ENCODE results near the gene TMEM238L. TPM values are rescaled to one million over a fixed set of nuclear protein-coding genes. Genes with fewer than 3 reads are reported as not detected.

Gene TMEM238L
- total RNA-seq, 1 donor from 2014 or later: not detected

DNA sequence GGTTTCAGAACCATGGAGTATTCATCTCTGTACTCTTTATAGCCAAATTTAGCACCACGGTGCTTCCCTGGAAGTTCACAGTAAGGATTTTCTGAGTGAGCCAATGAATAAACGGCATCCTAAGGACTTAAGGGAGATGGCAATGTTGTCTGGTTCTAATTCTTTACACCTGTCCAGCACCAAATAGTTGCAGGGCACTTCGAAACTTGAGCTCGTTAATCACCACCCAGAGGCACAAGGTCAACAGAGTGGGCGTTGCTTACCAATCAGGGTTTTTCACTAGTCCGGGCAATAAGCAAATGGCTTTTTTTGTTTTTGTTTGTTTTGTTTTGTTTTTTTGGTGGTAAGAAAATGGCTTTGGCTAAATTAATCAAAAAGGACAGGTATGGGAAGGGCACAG, 45.8 kb downstream of the TMEM238L start:
- Histone ChIP-seq H3K4me1 (peaks cover 29% of the 10 kb centered on the region), H3K4me3 (no peak overlapping the region), H2AFZ (replicated peaks) (no peak overlapping the region), H3K36me3 (no peaks in the 10 kb centered on the region), H3K79me2 (ENCODE audit: low read depth) (no peaks in the 10 kb centered on the region), H3K4me2 (no peak overlapping the region), H3K27me3 (no peaks in the 10 kb centered on the region), H3F3A (ENCODE audit: low read depth) (peaks cover 20% of the 10 kb centered on the region), H3K27ac (no peak overlapping the region), H4K20me1 (ENCODE audit: low read depth) (no peaks in the 10 kb centered on the region), H3K9me3 (ENCODE audit: low read depth) (no peaks in the 10 kb centered on the region), H3K9ac (no peak overlapping the region)
- H3K36me3 Mint-ChIP-seq: peaks cover 4% of the 10 kb centered on the region
- H3K4me1 Mint-ChIP-seq: peaks cover 38% of the 10 kb centered on the region
- DNase-seq (ENCODE audit: low spot score): no peak
- H3K4me3 Mint-ChIP-seq: no peak overlapping the region
- TF ChIP-seq, protein P1, sequence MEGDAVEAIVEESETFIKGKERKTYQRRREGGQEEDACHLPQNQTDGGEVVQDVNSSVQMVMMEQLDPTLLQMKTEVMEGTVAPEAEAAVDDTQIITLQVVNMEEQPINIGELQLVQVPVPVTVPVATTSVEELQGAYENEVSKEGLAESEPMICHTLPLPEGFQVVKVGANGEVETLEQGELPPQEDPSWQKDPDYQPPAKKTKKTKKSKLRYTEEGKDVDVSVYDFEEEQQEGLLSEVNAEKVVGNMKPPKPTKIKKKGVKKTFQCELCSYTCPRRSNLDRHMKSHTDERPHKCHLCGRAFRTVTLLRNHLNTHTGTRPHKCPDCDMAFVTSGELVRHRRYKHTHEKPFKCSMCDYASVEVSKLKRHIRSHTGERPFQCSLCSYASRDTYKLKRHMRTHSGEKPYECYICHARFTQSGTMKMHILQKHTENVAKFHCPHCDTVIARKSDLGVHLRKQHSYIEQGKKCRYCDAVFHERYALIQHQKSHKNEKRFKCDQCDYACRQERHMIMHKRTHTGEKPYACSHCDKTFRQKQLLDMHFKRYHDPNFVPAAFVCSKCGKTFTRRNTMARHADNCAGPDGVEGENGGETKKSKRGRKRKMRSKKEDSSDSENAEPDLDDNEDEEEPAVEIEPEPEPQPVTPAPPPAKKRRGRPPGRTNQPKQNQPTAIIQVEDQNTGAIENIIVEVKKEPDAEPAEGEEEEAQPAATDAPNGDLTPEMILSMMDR (IDR thresholded peaks at IDR 0.05): no peak
- no peak for TF ChIP-seq EZH2 (IDR thresholded peaks at IDR 0.05)
- no peak for TF ChIP-seq EZH2phosphoT487 (IDR thresholded peaks at IDR 0.05)
- H3K27ac Mint-ChIP-seq: peak overlapping the region; percentile 29
- H3K27me3 Mint-ChIP-seq (ENCODE audit: insufficient read depth, low read depth): peaks cover 14% of the 10 kb centered on the region
- no peaks in the 10 kb centered on the region for H3K9me3 Mint-ChIP-seq

DNA sequence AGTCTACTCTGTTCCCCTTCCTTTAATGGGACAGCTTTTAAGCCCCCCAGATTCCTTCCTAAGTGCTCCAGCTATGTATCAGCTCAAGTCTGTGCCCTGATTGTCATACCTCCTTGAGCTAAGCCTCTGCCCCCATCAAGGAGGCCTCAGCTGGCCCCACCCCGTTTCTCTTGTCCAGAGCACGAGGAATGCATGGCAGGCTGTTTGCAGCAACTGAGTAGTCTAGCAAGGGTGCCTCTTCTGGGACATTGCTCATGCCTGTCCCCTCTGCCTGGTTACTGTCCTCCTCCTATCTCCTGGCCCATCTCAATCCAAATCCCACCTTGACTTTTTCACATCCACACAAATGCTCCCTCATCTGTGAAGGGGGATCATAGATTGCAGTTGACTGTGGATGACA, 46.3 kb downstream of the TMEM238L start:
- Mint-ChIP-seq H3K4me3 (no peak overlapping the region), H3K27me3 (ENCODE audit: insufficient read depth, low read depth) (peaks cover 14% of the 10 kb centered on the region), H3K9me3 (no peaks in the 10 kb centered on the region)

DNA sequence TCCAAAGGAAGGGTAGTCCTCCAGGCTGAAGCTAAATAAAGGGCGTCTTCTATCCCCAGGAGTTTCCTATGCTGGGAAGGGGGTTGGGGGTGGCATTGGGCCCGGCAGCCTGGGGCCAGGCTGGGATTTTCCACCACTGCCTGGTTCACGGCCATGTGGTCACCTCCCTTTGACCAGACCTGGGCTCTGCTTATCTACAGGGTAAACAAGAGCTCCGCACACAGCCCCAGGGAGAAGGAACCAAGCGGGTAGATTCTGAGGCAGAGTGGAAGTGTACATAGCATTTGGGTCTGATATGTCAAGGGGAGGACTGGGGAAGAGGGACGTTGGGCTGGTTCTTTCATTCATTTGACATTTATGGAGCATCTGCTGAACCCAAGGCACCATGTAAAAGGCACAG, 46.8 kb downstream of the TMEM238L start:
- no peaks in the 10 kb centered on the region for H4K20me1 ChIP-seq (ENCODE audit: low read depth)
- H3K4me1 ChIP-seq: peaks cover 29% of the 10 kb centered on the region
- no peak overlapping the region for H3K9ac ChIP-seq
- no peak overlapping the region for H3K27ac Mint-ChIP-seq
- H3K79me2 ChIP-seq (ENCODE audit: low read depth): no peaks in the 10 kb centered on the region
- H3K4me2 ChIP-seq: no peak overlapping the region
- H3K4me3 ChIP-seq: no peak overlapping the region
- peaks cover 20% of the 10 kb centered on the region for H3F3A ChIP-seq (ENCODE audit: low read depth)
- no peak overlapping the region for H3K27ac ChIP-seq
- peaks cover 14% of the 10 kb centered on the region for H3K27me3 Mint-ChIP-seq (ENCODE audit: insufficient read depth, low read depth)
- TF ChIP-seq EZH2 (IDR thresholded peaks at IDR 0.05) (no peak), EZH2phosphoT487 (IDR thresholded peaks at IDR 0.05) (no peak)
- TF ChIP-seq, protein P1 (IDR thresholded peaks at IDR 0.05): no peak
- no peak for DNase-seq (ENCODE audit: low spot score)
- no peak overlapping the region for H3K4me3 Mint-ChIP-seq
- peaks cover 42% of the 10 kb centered on the region for H3K4me1 Mint-ChIP-seq
- peaks cover 4% of the 10 kb centered on the region for H3K36me3 Mint-ChIP-seq
- H3K9me3 Mint-ChIP-seq: no peaks in the 10 kb centered on the region
- H3K9me3 ChIP-seq (ENCODE audit: low read depth): no peaks in the 10 kb centered on the region
- no peaks in the 10 kb centered on the region for H3K27me3 ChIP-seq
- H3K36me3 ChIP-seq: no peaks in the 10 kb centered on the region
- H2AFZ ChIP-seq (replicated peaks): no peak overlapping the region

More for the DNA sequence above, 46.3 kb downstream of the TMEM238L start:
- H3K27ac ChIP-seq: no peak overlapping the region
- no peak overlapping the region for H3K9ac ChIP-seq
- no peaks in the 10 kb centered on the region for H4K20me1 ChIP-seq (ENCODE audit: low read depth)
- Mint-ChIP-seq H3K27ac (peak overlapping the region; percentile 29), H3K36me3 (peaks cover 4% of the 10 kb centered on the region), H3K4me1 (peaks cover 38% of the 10 kb centered on the region)
- H3K79me2 ChIP-seq (ENCODE audit: low read depth): no peaks in the 10 kb centered on the region
- no peak overlapping the region for H3K4me2 ChIP-seq
- H3K9me3 ChIP-seq (ENCODE audit: low read depth): no peaks in the 10 kb centered on the region
- no peaks in the 10 kb centered on the region for H3K36me3 ChIP-seq
- H3F3A ChIP-seq (ENCODE audit: low read depth): peaks cover 20% of the 10 kb centered on the region
- no peak overlapping the region for H2AFZ ChIP-seq (replicated peaks)
- H3K4me1 ChIP-seq: peaks cover 29% of the 10 kb centered on the region
- H3K4me3 ChIP-seq: no peak overlapping the region
- DNase-seq (ENCODE audit: low spot score): no peak
- no peak for TF ChIP-seq EZH2 (IDR thresholded peaks at IDR 0.05)
- TF ChIP-seq EZH2phosphoT487 (IDR thresholded peaks at IDR 0.05): no peak
- TF ChIP-seq, protein P1 (IDR thresholded peaks at IDR 0.05): no peak
- H3K27me3 ChIP-seq: no peaks in the 10 kb centered on the region

Data from neural progenitor cell (in vitro differentiated cells).